HL-60/S4 treated with retinoic acid at 250 ng/mL for 4 days and 3 days (cell line): ENCODE measurements around the gene WDR64.

ENCODE experiments used
- in situ Hi-C: fragments of 300-500 bp; cut with MboI; formaldehyde crosslinking; loops from 2 replicates; pipeline ENCODE4 v1.7.0; 2022; ENCODE audit warnings: low sequenced_read_pairs

Gene WDR64

DNA sequence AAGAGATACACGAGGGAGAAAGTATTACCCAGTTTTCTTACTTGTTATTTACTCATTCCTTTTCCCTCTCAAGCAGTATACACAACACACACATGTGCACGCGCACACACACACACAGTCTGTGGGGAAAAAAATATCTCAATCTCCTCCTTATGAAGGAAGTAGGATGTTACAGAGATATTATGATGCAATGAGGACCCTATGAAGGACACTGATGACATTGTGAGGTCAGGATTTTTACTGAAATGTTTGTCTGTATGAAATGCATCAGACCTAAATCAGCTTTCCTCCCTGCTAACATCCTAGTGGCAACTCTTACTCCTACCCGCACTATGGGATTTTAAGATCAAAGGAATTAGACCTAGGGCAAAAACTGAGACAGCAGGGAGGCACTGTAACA, at the start of gene WDR64:
Gene WDR64 (plus strand): TSS at position 270 of the 400 bp plus-strand sequence. CDS start 204 bp downstream, outside the sequence.
- in situ Hi-C loops: no loop called here

DNA sequence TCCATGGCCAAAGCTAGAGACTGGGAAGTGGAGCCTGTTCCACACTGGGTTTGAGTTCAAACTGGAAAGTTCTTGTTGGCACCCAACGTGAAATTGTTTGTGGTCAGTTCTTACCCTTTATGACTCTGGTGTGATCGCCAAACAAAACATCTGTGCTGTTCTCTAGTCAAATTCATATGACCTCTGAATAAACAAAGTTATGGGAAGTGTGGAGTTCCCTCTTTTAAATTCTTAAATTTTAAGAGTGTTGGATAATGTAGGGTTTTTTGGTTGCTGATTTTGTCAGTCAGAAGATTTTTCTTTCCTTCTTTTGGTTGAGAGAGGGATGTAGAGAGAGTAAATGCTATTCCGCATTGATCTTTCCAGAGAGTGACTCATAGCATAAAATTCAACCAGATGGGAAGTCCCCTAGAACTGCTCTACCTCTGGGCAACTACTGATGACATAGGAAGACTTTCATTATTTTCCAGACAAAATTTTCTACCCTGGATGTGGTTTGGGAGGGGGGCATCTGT, 48.3 kb upstream of the WDR64 start:
- in situ Hi-C loops: loop anchor here (25.0 kb wide), 1 partner anchor 409 kb away; no protein-coding TSS in a partner anchor

DNA sequence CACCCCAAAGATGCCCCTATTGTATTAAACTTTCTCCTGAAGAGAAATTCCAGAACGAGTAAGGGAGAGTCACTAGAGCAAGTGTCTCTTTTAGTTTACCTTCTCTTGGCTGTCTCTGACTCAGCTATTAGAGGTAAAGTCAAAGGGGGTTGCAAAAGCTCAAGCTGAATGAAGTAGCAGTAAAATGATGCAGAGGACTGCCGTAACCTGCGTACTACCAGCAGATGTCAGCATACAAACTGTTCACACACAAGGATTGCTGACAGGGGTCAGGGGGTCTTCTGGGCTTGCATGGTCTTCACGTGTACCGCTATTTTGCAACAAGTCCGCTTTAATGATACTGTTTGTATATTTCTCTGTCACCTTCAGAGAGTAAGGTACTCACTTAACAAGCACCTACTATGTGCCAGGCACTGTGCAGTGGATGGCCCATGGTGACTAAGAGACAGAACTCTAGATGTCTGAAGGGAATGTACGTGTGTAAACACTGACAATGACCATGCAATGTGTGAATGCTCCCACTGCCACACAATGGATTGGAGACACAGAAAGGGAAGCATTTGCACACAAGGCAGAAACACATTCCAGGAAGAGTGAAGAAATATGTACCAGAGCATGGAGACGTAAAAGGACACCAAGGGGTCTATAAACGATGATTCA, 46.8 kb upstream of the WDR64 start:
- in situ Hi-C loops: loop anchor here (25.0 kb wide), 1 partner anchor 407 kb away; no protein-coding TSS in a partner anchor

DNA sequence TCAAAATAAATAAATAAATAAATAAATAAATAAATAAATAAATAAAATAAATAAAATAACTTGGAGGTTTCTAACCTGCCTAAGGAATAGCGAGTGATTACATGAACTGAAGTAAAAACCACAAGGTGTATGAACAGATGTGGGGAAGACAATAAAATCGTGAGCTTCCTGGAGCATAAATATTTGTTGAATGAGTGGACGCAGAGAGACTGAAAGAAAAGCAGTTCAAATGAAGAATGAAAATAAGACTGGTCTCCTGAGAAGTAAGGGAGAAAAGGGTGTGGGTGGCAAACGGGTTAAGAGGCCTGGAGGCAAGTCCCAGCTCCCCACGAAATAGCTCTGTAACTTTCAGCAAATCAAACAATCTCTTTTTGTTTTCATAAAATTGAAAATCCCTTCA, 45.5 kb upstream of the WDR64 start:
- in situ Hi-C loops: loop anchor here (25.0 kb wide), 1 partner anchor 406 kb away; no protein-coding TSS in a partner anchor

DNA sequence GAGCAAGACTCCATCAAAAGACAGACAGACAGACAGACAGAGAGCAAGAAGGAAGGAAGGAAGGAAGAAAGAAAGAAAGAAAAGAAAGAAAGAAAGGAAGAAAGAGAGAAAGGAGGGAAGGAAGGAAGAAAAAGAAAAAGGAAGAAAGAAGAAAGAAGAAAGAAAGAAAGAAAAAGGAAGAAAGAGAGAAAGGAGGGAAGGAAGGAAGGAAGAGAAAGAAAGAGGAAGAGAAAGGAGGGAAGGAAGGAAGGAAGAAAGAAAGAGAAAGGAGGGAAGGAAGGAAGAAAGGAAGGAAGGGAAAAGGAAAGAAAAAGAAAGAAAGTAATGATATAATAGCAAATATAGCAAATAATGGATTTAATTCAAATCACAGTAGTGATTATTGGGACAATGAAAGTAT, 44.6 kb upstream of the WDR64 start:
- in situ Hi-C loops: loop anchor here (25.0 kb wide), 1 partner anchor 405 kb away; no protein-coding TSS in a partner anchor

DNA sequence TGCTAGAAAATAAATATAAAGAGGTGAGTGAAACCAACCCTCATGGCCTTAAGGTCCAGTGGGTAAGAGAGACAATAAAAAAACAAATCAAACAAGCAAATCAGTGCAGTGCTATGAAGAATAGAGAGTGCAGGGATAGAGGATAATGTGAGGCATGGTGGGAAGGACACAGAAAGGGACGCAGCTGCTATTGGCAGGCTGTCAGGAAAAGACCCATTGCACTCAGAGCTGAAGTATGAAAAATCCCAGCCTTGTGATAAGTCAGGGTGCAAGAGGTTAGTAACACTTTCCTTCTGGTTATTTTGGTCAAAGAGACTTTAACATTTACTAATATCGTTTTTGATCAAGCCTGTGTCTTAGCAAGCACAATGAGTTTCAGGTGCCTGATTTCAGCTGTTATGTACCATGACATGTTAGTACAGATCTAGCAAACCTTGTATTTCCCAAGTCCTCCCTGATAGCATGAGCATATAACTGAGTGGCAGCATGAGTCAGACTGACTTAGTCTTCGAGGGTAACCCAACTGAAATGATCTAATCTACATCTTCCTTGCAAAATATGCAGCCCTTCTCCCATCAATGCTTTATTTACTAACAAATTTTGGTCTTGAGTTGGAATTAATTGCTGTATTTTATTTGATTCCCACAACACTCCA, 43.6 kb upstream of the WDR64 start:
- in situ Hi-C loops: loop anchor here (25.0 kb wide), 1 partner anchor 404 kb away; no protein-coding TSS in a partner anchor

DNA sequence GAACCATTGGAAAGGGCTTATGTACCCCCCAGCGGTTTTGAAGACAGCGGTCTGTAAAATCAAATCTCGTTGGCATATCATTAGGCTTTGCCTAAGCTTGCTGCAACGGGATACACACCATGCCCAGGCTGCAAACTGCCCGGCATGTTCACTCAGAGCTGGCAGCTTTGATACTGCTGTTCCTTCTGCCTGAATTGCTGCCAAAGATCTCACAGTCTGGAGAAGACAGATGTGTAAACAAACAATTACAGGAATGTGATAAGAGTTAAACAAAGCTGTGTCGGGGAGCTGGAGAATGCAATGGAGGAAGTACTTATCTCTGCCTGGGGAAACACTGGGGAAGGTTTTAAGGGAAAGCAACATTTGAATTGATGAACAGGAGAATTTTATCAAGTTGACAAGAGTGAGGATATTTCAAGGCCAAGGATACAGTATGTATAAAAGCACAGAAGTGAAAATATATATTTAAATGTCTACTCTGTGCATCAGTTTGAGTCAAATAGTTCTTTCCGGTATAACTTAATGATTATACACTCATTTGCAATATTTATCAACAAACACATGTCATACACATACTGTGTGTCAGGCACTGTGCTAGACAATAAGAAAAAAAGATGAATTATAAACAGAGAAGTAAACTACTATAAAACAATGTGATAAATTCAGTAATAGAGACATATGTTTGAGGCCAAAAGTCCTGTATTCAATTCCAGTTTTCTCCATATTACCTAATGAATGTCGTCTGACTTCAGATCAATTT, 41.8 kb upstream of the WDR64 start:
- in situ Hi-C loops: loop anchor here (25.0 kb wide), 1 partner anchor 402 kb away; no protein-coding TSS in a partner anchor

DNA sequence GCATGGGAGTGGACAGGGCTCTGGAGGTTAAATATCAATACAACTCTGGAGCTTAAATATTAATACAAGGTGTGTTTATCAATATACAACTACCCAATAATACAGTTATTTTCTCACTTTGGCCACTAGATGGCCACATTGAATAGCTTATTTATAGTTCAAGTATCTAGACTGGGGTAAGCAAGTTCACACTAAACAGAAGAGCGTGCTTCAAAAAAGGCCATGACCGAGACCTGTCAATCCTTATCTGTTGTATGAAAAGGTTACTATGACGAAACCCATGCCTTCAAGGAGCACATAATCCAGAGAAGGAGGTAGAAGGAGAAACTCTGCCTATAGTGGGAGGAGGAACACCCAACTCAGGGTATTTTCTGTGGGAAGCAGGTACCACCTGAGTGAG, 41.0 kb upstream of the WDR64 start:
- in situ Hi-C loops: loop anchor here (25.0 kb wide), 1 partner anchor 401 kb away; no protein-coding TSS in a partner anchor

DNA sequence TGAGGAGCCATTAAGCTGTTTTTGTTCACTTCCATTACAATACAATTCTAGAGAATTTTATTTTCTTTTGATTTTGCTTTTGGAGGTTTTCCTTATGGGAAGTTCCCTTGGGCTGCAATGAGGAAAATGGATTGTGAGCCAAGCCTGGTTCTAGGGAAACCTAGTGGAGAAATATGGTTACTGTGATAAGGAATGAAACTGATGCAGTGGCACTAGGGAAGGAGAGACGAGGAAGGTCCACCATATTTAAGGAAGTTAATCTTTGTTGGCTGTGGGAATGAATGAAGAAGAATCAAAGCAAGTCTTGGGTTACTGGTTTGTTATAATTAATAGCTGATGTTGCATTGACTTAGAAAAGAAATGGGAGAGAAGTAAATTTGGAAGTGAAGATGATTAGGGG, 40.3 kb upstream of the WDR64 start:
- in situ Hi-C loops: loop anchor here (25.0 kb wide), 1 partner anchor 401 kb away; no protein-coding TSS in a partner anchor

DNA sequence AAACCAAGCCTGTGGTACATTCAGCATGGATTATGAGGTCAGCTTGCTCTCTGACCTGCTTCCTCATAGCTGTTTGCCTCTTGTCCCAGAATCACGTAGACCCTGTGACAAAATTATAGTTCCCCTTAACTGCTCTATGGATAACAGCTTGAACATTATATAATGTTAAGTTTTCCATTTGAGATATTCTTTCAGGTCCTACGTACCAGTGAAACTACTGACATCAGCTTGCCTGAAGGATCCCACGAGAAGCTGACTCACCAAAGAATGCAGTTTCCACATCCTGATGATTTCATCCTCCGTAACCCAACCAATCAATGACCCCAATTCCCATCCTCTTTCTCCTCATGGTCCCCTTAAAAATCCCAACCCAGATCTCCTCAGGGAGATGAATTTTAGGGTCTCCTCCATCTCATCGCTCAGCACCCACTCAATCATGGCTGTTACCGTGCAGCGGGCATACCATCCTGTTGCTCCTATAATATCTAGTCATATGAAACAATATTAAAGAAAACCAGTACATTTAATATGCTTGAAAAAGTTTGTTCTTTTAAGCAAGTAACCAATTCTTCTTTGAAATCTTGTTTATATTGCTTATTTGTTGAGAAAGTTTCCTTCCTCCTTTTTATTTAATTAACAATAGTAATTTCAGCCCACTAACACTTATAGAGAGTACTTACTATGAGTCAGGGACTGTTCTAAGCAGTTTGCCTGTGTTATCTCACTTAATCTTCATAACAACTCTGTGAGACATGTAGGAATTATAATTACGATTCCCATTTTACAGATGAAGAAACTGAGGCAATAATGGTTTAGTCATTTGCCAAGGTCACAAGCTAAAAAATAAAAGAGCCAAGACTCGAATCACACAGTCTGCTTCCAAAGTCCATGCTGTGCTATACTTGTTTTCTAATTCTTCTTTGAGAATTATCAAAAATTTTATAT, 39.3 kb upstream of the WDR64 start:
- in situ Hi-C loops: loop anchor here (25.0 kb wide), 1 partner anchor 399 kb away; no protein-coding TSS in a partner anchor

DNA sequence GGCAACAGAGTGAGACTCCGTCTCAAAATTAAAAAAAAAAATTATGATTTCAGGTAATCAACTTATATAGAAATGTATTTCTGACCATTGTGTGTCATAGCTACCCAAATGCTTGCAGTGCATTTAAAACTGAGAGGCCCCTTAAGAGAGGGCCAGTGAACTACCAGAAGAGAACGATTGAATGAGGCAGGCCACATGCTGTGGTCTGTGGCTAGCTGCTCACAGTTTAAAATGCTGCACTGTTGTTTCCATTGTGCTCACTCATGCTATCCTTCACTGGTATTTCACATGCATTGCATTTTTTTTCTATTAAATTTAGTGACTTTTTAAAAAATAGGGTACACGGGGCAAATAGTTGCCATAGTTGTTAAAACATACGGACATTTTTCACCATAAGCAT, 37.9 kb upstream of the WDR64 start:
- in situ Hi-C loops: loop anchor here (25.0 kb wide), 1 partner anchor 398 kb away; no protein-coding TSS in a partner anchor

DNA sequence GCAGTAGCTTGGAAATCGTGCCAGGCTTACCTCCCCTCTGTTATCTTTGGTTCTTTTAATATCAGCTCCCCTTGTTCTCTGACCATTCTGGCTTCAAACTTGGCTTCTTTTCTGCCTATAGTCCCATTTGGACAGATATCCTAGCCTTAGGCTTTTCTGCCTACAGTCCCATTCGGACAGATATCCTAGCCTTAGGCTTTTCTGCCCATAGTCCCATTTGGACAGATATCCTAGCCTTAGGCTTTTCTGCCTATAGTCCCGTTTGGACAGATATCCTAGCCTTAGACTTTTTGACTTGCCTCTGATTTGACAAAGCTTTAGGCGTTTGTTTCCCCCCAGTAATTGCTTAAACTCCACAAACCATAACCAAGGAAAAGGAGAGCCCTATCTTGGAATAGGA, 37.5 kb upstream of the WDR64 start:
- in situ Hi-C loops: loop anchor here (25.0 kb wide), 1 partner anchor 398 kb away; no protein-coding TSS in a partner anchor

DNA sequence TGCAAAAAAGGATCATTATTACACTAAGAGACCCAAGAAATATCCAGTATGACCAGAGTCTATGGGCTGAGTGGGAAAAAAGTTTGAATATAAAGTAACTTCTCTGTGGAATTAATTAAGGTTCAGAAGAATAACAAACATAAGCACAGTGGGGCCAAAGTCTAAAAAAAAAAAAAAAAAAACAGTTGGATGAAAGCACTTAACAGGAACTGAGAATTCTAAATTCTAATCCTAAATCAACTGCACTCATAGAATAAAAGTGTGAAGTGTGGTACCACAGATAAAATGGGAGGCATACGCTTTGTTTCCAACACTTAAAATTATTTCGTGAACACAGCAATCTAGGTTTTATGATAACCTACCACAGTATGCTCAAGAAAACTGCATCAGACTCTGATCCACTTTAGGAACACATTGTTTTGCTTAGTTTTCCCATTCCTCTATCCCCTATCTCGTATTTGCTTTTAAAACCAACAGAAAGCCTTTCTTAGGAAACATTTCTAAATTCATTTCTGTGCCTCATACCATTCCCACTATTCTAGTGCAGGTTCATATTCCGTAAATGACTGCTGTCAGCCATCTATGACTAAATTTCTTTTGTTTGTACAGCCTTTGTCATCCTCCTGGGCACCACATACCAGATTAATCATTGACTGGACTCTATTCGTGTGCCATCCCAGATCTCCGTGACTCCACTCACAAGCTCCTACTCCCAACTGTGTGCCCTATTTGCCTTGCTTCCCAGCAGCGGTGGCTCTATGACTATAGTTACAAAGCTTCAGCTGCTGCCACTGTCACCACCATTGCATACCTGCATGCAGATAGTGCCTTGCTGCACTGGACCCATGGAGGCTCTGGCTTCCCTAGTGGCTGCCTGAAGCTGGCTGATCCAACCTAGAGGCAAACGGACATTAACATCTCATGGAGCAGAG, 36.8 kb upstream of the WDR64 start:
- in situ Hi-C loops: loop anchor here (25.0 kb wide), 1 partner anchor 397 kb away; no protein-coding TSS in a partner anchor

DNA sequence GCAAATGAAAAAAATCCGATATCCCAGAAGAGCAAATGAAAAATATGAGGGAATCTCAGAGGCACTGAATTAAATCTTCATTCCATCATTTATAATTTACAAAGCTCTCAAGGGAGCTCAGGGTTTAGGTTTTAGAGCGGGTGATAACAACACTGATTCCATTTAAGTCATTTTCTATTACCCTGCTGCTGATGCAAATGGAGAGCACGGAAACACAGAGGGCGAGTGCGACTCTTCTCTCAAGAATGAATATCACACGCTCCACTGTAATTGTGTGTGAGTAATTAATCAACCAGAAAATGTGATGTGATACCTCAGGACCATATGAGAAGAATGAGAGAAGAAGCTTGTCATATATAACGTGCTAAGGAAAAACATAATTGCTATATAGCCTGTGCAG, 34.7 kb upstream of the WDR64 start:
- in situ Hi-C loops: loop anchor here (25.0 kb wide), 1 partner anchor 395 kb away; no protein-coding TSS in a partner anchor

DNA sequence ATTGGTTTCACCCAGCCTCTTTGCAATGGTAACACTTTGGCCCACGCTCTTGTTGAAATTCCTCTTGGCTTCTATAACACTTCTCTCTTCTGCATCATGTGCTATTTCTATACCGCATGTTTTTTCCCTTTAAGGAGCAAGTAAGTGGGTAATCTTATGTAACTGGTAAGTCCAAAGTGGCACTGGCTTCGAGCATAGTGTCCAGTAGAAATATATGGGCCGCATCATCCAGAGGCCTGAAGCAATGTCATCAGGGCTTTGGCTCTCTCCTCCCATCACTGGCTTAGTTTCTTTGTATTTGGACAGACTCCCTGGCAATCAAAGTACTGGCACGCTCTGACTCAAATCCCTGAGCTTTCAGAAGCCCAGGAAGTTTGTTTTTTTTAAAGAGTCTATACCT, 29.4 kb upstream of the WDR64 start:
- in situ Hi-C loops: loop anchor here (10.0 to 25.0 kb wide), 2 partner anchors 88 to 390 kb away; partner anchors contain the start of gene KMO

DNA sequence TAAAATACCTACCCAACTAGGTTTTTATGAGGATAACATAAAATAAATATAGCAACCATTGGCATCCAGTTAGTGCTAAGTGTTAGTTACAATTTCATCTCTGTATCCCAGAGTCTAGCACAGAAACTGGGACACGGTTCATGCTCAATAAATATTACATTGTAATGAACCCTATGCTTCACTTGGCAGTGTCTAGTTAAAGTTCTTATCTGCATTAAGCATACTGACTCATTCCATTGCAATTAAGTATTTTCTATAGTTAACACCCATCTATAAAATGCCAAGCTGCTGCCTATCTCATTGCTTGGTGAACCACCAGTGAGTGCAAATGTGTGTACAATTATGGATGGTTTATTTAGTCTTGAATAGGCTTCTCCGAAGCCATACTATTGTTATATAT, 27.1 kb upstream of the WDR64 start:
- in situ Hi-C loops: loop anchor here (10.0 to 25.0 kb wide), 2 partner anchors 90 to 387 kb away; partner anchors contain the start of gene KMO

DNA sequence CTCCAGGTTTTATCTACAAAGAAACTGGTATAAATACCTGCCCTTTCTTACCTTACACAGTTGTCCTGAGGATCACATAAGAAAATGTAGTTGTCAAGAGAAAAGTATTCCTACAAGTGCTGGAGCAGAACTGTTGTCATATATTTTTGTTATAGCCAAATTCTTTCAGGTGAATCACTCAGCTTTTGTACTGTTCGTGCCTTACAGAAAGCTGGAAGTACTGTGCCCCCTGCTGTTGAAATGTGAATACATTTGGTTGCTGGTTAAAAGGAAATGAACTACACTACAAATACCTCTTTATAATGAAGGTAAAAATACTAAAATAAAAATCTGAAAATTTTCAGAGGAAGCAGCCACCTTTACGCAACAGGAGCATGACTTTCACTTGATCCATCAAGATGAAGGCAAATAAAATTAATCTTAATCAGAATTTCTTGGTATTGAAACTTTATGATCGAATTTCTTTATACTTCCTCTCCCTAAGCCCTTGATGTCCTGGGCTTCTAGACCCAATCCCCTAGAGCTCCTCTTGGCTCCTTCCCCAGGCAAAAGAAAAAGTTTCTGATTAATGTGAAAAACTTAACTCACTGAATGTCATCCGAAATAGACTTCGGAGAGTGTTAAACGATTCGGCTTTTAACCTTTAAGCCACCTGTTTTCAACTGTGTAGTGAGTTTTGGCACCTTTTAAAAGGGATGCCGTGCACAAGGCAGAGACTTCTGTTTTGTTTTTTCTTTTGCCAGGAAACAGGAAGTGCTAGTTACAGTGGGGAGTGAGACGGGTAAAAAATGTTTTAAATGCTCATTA, 24.4 kb upstream of the WDR64 start:
- in situ Hi-C loops: loop anchor here (10.0 kb wide), 1 partner anchor 93 kb away; the partner anchor contains the start of gene KMO
